Adrenal gland (tissue), 5 donors: ENCODE data around the gene JAGN1.

Experiments
- POLR2A ChIP-seq, 2 donors: fragments of 450-650 bp; IDR thresholded peaks; one replicate each; pipeline ENCODE4 v1.6.1; 2017; ENCODE audit warnings: antibody characterized with exemption in 2 of 2, mild to moderate bottlenecking in 2 of 2, moderate library complexity in 1 of 2
- TF ChIP-seq, protein P1 (sequence below), 6 experiments: fragments of 450-650 bp in 4 of 6; fragments of 200-600 bp in 2 of 6; sonication (generic) in 1 of 6; IDR thresholded peaks; 1 replicate in 5 of 6; 2 replicates in 1 of 6; pipeline versions ENCODE4 v1.5.1 to v1.8.0; 2016 to 2021; ENCODE audit warnings: antibody characterized with exemption in 6 of 6, mild to moderate bottlenecking in 2 of 6, moderate library complexity in 1 of 6
- donor health status: DM: no; HTN: no; CAD: no.

DNA sequence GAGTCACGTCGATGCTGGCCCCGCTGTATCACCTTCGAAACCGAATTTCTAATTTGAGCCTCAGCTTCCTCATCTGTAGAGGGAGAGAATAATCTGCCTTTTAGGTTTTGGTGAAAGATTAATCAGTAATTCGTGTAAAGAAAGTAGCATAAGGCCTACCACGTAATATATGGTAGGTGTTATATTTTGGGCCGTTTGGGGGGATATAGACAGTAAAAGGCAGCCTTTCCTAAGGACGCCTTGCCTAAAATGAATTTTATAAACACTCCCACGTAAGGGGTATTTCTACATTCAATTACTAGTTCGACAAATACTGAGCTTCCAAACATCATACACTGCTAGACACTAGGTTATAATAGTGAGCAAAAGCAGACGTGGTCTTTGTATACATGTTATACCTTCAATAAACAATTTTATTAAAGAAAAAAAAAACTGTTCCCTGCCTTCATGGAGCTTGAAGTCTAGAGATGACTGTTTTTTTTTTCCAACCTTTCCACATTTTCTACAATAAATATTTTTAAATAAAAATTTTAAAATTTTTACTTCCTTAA, 737 bp downstream of the JAGN1 start:
- TF ChIP-seq, protein P1, sequence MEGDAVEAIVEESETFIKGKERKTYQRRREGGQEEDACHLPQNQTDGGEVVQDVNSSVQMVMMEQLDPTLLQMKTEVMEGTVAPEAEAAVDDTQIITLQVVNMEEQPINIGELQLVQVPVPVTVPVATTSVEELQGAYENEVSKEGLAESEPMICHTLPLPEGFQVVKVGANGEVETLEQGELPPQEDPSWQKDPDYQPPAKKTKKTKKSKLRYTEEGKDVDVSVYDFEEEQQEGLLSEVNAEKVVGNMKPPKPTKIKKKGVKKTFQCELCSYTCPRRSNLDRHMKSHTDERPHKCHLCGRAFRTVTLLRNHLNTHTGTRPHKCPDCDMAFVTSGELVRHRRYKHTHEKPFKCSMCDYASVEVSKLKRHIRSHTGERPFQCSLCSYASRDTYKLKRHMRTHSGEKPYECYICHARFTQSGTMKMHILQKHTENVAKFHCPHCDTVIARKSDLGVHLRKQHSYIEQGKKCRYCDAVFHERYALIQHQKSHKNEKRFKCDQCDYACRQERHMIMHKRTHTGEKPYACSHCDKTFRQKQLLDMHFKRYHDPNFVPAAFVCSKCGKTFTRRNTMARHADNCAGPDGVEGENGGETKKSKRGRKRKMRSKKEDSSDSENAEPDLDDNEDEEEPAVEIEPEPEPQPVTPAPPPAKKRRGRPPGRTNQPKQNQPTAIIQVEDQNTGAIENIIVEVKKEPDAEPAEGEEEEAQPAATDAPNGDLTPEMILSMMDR (IDR thresholded peaks at IDR 0.05), result no peak
- TF ChIP-seq POLR2A (IDR thresholded peaks at IDR 0.05), result no peak
